ENCODE measurements around the gene SPEM1.

The SPEM1 gene

DNA sequence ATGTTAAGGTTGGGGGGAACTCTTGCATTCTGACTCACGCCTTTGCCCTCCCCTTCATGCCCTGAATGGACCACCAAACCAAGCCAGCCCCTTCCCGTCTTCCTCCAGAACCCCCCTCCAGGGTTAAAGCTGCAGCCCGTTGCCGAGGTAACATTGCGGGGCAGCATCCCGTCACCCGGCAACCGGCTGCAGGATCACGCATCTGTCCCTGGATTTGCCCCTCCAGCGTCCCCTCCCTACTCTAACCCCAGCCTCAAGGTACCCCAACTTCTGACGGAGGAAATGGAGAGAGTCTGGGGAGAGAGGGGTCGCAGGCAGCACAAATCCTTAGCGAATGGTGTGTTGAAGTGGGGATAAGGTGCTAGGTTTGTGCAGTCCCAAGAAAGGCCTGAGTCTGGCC, 13.0 kb upstream of the SPEM1 start:
- TF ChIP-seq, protein P1, sequence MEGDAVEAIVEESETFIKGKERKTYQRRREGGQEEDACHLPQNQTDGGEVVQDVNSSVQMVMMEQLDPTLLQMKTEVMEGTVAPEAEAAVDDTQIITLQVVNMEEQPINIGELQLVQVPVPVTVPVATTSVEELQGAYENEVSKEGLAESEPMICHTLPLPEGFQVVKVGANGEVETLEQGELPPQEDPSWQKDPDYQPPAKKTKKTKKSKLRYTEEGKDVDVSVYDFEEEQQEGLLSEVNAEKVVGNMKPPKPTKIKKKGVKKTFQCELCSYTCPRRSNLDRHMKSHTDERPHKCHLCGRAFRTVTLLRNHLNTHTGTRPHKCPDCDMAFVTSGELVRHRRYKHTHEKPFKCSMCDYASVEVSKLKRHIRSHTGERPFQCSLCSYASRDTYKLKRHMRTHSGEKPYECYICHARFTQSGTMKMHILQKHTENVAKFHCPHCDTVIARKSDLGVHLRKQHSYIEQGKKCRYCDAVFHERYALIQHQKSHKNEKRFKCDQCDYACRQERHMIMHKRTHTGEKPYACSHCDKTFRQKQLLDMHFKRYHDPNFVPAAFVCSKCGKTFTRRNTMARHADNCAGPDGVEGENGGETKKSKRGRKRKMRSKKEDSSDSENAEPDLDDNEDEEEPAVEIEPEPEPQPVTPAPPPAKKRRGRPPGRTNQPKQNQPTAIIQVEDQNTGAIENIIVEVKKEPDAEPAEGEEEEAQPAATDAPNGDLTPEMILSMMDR (IDR thresholded peaks at IDR 0.05; ENCODE audit: low read depth, low read length, missing control alignments): no peak
- DNase-seq (ENCODE audit: low read depth): no peak
- in situ Hi-C loops (cut with HindIII; ENCODE audit: low sequenced_read_pairs): no loop called here
- no peak overlapping the region for H3K4me3 ChIP-seq (ENCODE audit: low read depth, low read length)

DNA sequence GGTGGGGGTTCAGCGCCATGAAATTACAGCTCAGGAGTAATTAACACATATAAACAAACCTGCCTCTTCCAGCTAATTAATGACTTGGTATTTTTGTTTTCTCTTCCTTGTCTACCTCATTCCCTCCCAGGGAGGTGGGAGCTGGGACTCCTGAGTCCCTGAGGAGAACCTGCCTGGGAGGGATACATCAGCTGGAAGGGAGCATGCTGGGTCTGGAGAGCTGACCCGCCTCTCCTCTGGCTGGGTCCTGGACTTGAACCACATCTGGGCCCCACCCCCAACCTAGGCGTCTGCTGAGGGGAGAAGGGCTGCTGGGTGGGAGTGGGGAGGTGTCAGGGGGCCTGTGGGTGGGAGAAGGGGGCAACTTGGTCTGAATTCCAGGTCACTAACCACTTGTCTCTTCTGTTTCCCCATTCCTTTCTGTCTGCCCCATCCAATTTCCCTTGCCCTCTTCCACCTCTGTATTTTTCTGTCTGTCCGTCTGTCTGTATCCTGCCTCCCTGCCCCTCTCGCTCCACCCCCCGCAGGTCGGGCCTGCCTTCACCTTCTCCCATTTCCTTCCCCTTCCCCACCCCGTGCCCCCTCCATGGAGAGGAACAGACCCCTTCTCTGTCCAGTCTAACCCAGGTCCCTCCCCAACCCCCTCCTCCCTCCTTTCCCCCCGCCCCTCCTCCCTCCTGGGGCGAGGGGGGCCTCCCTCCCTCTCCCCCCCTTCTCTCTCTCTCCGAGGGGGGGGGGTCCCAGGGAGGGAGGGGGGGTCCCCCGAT, 12.5 kb upstream of the SPEM1 start, which contains the start of gene NLGN2:
TSS of gene NLGN2 (plus strand) at position 361 of the 767 bp plus-strand sequence. CDS start 411 bp downstream, outside the sequence.
- in situ Hi-C loops (cut with HindIII; ENCODE audit: low sequenced_read_pairs): no loop called here
- no peak for DNase-seq (ENCODE audit: low read depth)
- H3K4me3 ChIP-seq (ENCODE audit: low read depth, low read length): no peak within 1 kb of the TSS
- TF ChIP-seq, protein P1 (IDR thresholded peaks at IDR 0.05; ENCODE audit: low read depth, low read length, missing control alignments): no peak

DNA sequence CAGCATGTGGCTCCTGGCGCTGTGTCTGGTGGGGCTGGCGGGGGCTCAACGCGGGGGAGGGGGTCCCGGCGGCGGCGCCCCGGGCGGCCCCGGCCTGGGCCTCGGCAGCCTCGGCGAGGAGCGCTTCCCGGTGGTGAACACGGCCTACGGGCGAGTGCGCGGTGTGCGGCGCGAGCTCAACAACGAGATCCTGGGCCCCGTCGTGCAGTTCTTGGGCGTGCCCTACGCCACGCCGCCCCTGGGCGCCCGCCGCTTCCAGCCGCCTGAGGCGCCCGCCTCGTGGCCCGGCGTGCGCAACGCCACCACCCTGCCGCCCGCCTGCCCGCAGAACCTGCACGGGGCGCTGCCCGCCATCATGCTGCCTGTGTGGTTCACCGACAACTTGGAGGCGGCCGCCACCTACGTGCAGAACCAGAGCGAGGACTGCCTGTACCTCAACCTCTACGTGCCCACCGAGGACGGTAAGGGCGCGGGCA, 11.8 kb upstream of the SPEM1 start:
- H3K4me3 ChIP-seq (ENCODE audit: low read depth, low read length): no peak overlapping the region
- no peak for DNase-seq (ENCODE audit: low read depth)
- in situ Hi-C loops (cut with HindIII; ENCODE audit: low sequenced_read_pairs): no loop called here
- TF ChIP-seq, protein P1 (IDR thresholded peaks at IDR 0.05; ENCODE audit: low read depth, low read length, missing control alignments): no peak

DNA sequence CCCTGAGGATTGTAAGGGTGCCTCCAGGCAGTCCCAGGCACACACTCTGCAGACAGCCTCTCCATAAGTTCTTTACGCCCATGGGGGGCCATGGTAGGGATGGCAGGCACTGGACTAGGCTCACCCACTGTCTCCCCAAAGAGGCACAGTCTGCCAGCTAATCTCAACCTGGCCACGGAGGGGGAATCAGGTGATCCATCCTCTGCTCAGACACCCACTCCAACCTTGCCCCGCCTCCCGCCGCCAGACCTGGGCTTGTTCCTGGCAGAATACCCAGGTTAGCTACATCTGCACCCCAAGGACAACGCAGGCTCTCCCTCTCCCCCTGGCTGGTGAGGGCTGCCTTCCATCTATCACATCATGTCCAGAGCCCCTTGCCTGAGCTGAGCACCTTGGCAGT, 11.3 kb upstream of the SPEM1 start:
- in situ Hi-C loops (cut with HindIII; ENCODE audit: low sequenced_read_pairs): no loop called here
- H3K4me3 ChIP-seq (ENCODE audit: low read depth, low read length): no peak overlapping the region
- no peak for DNase-seq (ENCODE audit: low read depth)
- TF ChIP-seq, protein P1 (IDR thresholded peaks at IDR 0.05; ENCODE audit: low read depth, low read length, missing control alignments): no peak

- TF ChIP-seq, protein P1 (IDR thresholded peaks at IDR 0.05; ENCODE audit: low read depth, low read length, missing control alignments): no peak
- in situ Hi-C loops (cut with HindIII; ENCODE audit: low sequenced_read_pairs): no loop called here
- H3K4me3 ChIP-seq (ENCODE audit: low read depth, low read length): no peak overlapping the region
- DNase-seq (ENCODE audit: low read depth): no peak
Measured at GRCh38 chr17:7409716-7410115, 10.4 kb upstream of the SPEM1 start.

GRCh38 chr17:7410634-7411426, 9.3 kb upstream of the SPEM1 start:
- in situ Hi-C loops (cut with HindIII; ENCODE audit: low sequenced_read_pairs): no loop called here
- TF ChIP-seq, protein P1 (IDR thresholded peaks at IDR 0.05; ENCODE audit: low read depth, low read length, missing control alignments): no peak
- DNase-seq (ENCODE audit: low read depth): no peak
- no peak overlapping the region for H3K4me3 ChIP-seq (ENCODE audit: low read depth, low read length)
